Astrocyte (in vitro differentiated cells and primary cell): ENCODE results near the gene COG5. TPM values are rescaled to one million over a fixed set of nuclear protein-coding genes. Genes with fewer than 3 reads are reported as not detected.

Source experiments
- DNase-seq: peaks from one replicate; pipeline ENCODE4 v3.0.0-alpha.2; 2010; ENCODE audit warnings: low read depth
- FAIRE-seq: peaks from 2 replicates; lab custom pipeline; 2011; peaks lifted over from hg19 to GRCh38; lab: Jason Lieb, UNC
- H2AFZ ChIP-seq: 2 replicates; pipeline ENCODE4 v1.6.0; 2012; ENCODE audit warnings: low read depth, low read length, inconsistent platforms
- H3K27ac ChIP-seq: 2 replicates; pipeline ENCODE4 v1.5.1; 2011; ENCODE audit warnings: low read depth, low read length, inconsistent platforms
- H3K27me3 ChIP-seq: 2 replicates; pipeline ENCODE4 v1.6.0; 2011; ENCODE audit warnings: low read length, inconsistent platforms; ENCODE audit not compliant: insufficient read depth
- H3K36me3 ChIP-seq: 2 replicates; pipeline ENCODE4 v1.5.1; 2011; ENCODE audit warnings: low read length, inconsistent platforms; ENCODE audit not compliant: insufficient read depth
- H3K4me1 ChIP-seq: 2 replicates; pipeline ENCODE4 v1.5.1; 2011; ENCODE audit warnings: low read length, inconsistent platforms; ENCODE audit not compliant: insufficient read depth
- H3K4me2 ChIP-seq: 2 replicates; pipeline ENCODE4 v1.6.0; 2012; ENCODE audit warnings: low read length, inconsistent platforms
- H3K4me3 ChIP-seq: 2 replicates; pipeline ENCODE4 v1.5.1; 2011; ENCODE audit warnings: low read depth, mild to moderate bottlenecking, low read length, inconsistent platforms; ENCODE audit not compliant: insufficient read depth
- H3K79me2 ChIP-seq: 2 replicates; pipeline ENCODE4 v1.6.0; 2012; ENCODE audit warnings: mild to moderate bottlenecking, low read length, inconsistent platforms; ENCODE audit not compliant: insufficient read depth
- H3K9ac ChIP-seq: 2 replicates; pipeline ENCODE4 v1.6.0; 2012; ENCODE audit warnings: mild to moderate bottlenecking, low read length, inconsistent platforms
- H3K9me3 ChIP-seq: 2 replicates; pipeline ENCODE4 v1.5.1; 2012; ENCODE audit warnings: low read depth, mild to moderate bottlenecking, low read length, inconsistent platforms; ENCODE audit not compliant: insufficient read depth
- H4K20me1 ChIP-seq: 2 replicates; pipeline ENCODE4 v1.6.0; 2012; ENCODE audit warnings: low read length, inconsistent platforms; ENCODE audit not compliant: insufficient read depth
- H3K27ac Mint-ChIP-seq: one replicate; pipeline ENCODE4 v1.8.0; 2021; ENCODE audit warnings: mild to moderate bottlenecking, mixed read lengths; ENCODE audit not compliant: unreplicated experiment
- H3K27me3 Mint-ChIP-seq: one replicate; pipeline ENCODE4 v1.8.0; 2021; ENCODE audit warnings: low read depth, mixed read lengths; ENCODE audit not compliant: unreplicated experiment
- H3K36me3 Mint-ChIP-seq: one replicate; pipeline ENCODE4 v1.8.0; 2021; ENCODE audit warnings: low read depth, mixed read lengths; ENCODE audit not compliant: unreplicated experiment
- H3K4me1 Mint-ChIP-seq: one replicate; pipeline ENCODE4 v1.8.0; 2021; ENCODE audit warnings: low read depth, mixed read lengths; ENCODE audit not compliant: unreplicated experiment
- H3K4me3 Mint-ChIP-seq: one replicate; pipeline ENCODE4 v1.8.0; 2021; ENCODE audit warnings: mild to moderate bottlenecking, moderate library complexity, mixed read lengths; ENCODE audit not compliant: unreplicated experiment
- H3K9me3 Mint-ChIP-seq: one replicate; pipeline ENCODE4 v1.8.0; 2021; ENCODE audit warnings: mild to moderate bottlenecking, mixed read lengths; ENCODE audit not compliant: unreplicated experiment
- CTCF ChIP-seq: IDR thresholded peaks from 2 replicates; pipeline ENCODE4 v1.5.1; 2011; ENCODE audit warnings: low read depth, mild to moderate bottlenecking, inconsistent platforms, low read length, moderate library complexity; ENCODE audit not compliant: insufficient read depth
- EZH2 ChIP-seq: IDR thresholded peaks from 2 replicates; pipeline ENCODE4 v1.6.1; 2012; ENCODE audit warnings: mild to moderate bottlenecking, low read length, inconsistent platforms; ENCODE audit not compliant: insufficient read depth
- total RNA-seq: library from RNA; stranded (reverse); gene quantifications from 2 replicates; pipeline ENCODE4 v1.2.1, GENCODE V29; 2021

The COG5 gene
- total RNA-seq, 1 donor from 2014 or later, result 57.1 TPM

- Histone ChIP-seq H3K9ac (no peak overlapping the region), H3K36me3 (no peaks in the 10 kb centered on the region), H4K20me1 (peaks cover 7% of the 10 kb centered on the region), H3K4me3 (no peak overlapping the region), H3K27ac (no peak overlapping the region), H3K9me3 (no peaks in the 10 kb centered on the region), H3K4me2 (no peak overlapping the region), H3K79me2 (no peaks in the 10 kb centered on the region), H3K4me1 (no peaks in the 10 kb centered on the region), H3K27me3 (no peaks in the 10 kb centered on the region), H2AFZ (no peak overlapping the region)
- Mint-ChIP-seq H3K9me3 (peaks cover 2% of the 10 kb centered on the region), H3K4me1 (no peaks in the 10 kb centered on the region), H3K36me3 (no peaks in the 10 kb centered on the region), H3K27me3 (no peaks in the 10 kb centered on the region), H3K27ac (no peak overlapping the region), H3K4me3 (no peak overlapping the region)
- FAIRE-seq (peak; percentile 5), DNase-seq (no peak)
- TF ChIP-seq EZH2 (no peak), CTCF (no peak)
Observed at GRCh38 chr7:107435749-107436148, 128.0 kb downstream of the COG5 start.

- H3K4me2 ChIP-seq, result no peak overlapping the region
- no peak overlapping the region for H3K27ac ChIP-seq
- no peak overlapping the region for H2AFZ ChIP-seq
- Mint-ChIP-seq H3K36me3 (no peaks in the 10 kb centered on the region), H3K9me3 (peaks cover 2% of the 10 kb centered on the region), H3K4me1 (no peaks in the 10 kb centered on the region), H3K4me3 (no peak overlapping the region), H3K27me3 (no peaks in the 10 kb centered on the region), H3K27ac (no peak overlapping the region)
- H3K36me3 ChIP-seq, result no peaks in the 10 kb centered on the region
- H3K27me3 ChIP-seq, result no peaks in the 10 kb centered on the region
- no peak overlapping the region for H3K9ac ChIP-seq
- FAIRE-seq, result no peak
- H3K4me1 ChIP-seq, result no peaks in the 10 kb centered on the region
- peaks cover 13% of the 10 kb centered on the region for H4K20me1 ChIP-seq
- no peak overlapping the region for H3K4me3 ChIP-seq
- no peak for DNase-seq
- H3K9me3 ChIP-seq, result no peaks in the 10 kb centered on the region
- no peaks in the 10 kb centered on the region for H3K79me2 ChIP-seq
- TF ChIP-seq EZH2 (no peak), CTCF (no peak)
Observed at GRCh38 chr7:107432261-107432660, 131.5 kb downstream of the COG5 start.

GRCh38 chr7:107430057-107430456, 133.7 kb downstream of the COG5 start:
- Histone ChIP-seq H4K20me1 (peaks cover 6% of the 10 kb centered on the region), H3K9ac (no peak overlapping the region), H3K36me3 (no peaks in the 10 kb centered on the region), H3K27me3 (no peaks in the 10 kb centered on the region), H2AFZ (no peak overlapping the region), H3K4me3 (no peak overlapping the region), H3K27ac (no peak overlapping the region), H3K79me2 (no peaks in the 10 kb centered on the region), H3K4me1 (no peaks in the 10 kb centered on the region), H3K4me2 (no peak overlapping the region), H3K9me3 (no peaks in the 10 kb centered on the region)
- no peaks in the 10 kb centered on the region for H3K27me3 Mint-ChIP-seq
- H3K4me1 Mint-ChIP-seq, result no peaks in the 10 kb centered on the region
- H3K4me3 Mint-ChIP-seq, result no peak overlapping the region
- no peak for DNase-seq
- peaks cover 3% of the 10 kb centered on the region for H3K36me3 Mint-ChIP-seq
- H3K9me3 Mint-ChIP-seq, result peaks cover 2% of the 10 kb centered on the region
- no peak overlapping the region for H3K27ac Mint-ChIP-seq
- TF ChIP-seq EZH2 (no peak), CTCF (no peak)
- no peak for FAIRE-seq
